Uterine smooth muscle cell (primary cell): Measurements from ENCODE around the gene MFN2. TPM values are rescaled to one million over a fixed set of nuclear protein-coding genes. Genes with fewer than 3 reads are reported as not detected.

Experiments used
- total RNA-seq: library from RNA; depleted of rRNA; stranded (reverse); fragments of >200 nt; gene quantifications from 2 replicates; pipeline ENCODE4 v1.2.3, GENCODE V29; 2014

MFN2 gene
- 61.0 and 84.4 TPM in 2 replicates for total RNA-seq

GRCh38 chr1:11979851-11980675, at the start of gene MFN2:
MFN2 (plus strand) TSS chr1:11980444; CDS start chr1:11989169, 8,725 bp downstream.

GRCh38 chr1:11934302-11935056, 45.8 kb upstream of the MFN2 start, which contains the start of gene PLOD1:
PLOD1 (plus strand) TSS chr1:11934717; CDS start chr1:11934780, 63 bp downstream.

Other genes with a start within 250 kb of the MFN2 start
- 51.0 and 59.9 TPM in 2 replicates for gene AGTRAP, start 244.3 kb upstream of the MFN2 start, total RNA-seq
- not detected in 2 replicates for gene C1orf167, start 218.3 kb upstream of the MFN2 start, total RNA-seq
- 28.8 and 34.5 TPM in 2 replicates for gene MTHFR, start 174.5 kb upstream of the MFN2 start, total RNA-seq
- 22.5 and 28.4 TPM in 2 replicates for gene CLCN6, start 174.3 kb upstream of the MFN2 start, total RNA-seq
- not detected in 2 replicates for gene NPPA, start 132.7 kb upstream of the MFN2 start, total RNA-seq
- not detected in 2 replicates for gene NPPB, start 121.5 kb upstream of the MFN2 start, total RNA-seq
- 75.1 and 84.0 TPM in 2 replicates for gene KIAA2013, start 54.0 kb upstream of the MFN2 start, total RNA-seq
- 279 and 552 TPM in 2 replicates for gene PLOD1, start 45.7 kb upstream of the MFN2 start, total RNA-seq
- 34.2 and 35.9 TPM in 2 replicates for gene MIIP, start 39.1 kb downstream of the MFN2 start, total RNA-seq
- gene TNFRSF8, start 82.9 kb downstream of the MFN2 start, total RNA-seq, result 0.37 and 0.89 TPM in 2 replicates
- gene TNFRSF1B, start 186.5 kb downstream of the MFN2 start, total RNA-seq, result 8.2 and 18.3 TPM in 2 replicates
- gene VPS13D, start 249.6 kb downstream of the MFN2 start, total RNA-seq, result 32.5 and 38.4 TPM in 2 replicates